CD4-positive, alpha-beta T cell treated with Interleukin-21 for 1 hour (primary cell): Measurements from ENCODE around the gene AGMO.

Experiments
- DNase-seq: peaks from one replicate; pipeline ENCODE4 v3.0.0-alpha.2; 2020

AGMO gene

GRCh38 chr7:15561835-15562234 is at the start of gene AGMO:
TSS of gene AGMO (minus strand) at chr7:15562015.
- DNase-seq: no peak

GRCh38 chr7:15610503-15610902 is 48.7 kb upstream of the AGMO start:
- no peak for DNase-seq

DNA sequence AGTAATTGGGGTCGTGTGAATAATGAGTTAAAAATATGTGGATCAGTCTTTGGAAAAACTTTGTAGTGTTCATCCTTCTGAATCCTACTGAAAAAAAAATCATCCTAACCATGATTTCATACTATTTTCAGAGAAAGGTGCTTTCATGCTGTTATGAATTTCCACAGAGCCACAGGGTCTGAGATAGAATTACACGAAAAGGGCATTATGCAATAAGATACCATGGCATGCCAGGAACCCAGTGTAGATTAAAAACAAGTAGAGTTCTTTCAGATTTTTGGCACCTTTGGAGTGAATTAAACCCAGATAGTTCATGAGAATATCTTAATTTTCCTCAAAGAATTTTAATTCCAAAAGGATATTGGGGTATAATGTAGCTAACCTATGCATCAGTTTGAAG is 47.5 kb upstream of the AGMO start:
- DNase-seq: no peak

DNA sequence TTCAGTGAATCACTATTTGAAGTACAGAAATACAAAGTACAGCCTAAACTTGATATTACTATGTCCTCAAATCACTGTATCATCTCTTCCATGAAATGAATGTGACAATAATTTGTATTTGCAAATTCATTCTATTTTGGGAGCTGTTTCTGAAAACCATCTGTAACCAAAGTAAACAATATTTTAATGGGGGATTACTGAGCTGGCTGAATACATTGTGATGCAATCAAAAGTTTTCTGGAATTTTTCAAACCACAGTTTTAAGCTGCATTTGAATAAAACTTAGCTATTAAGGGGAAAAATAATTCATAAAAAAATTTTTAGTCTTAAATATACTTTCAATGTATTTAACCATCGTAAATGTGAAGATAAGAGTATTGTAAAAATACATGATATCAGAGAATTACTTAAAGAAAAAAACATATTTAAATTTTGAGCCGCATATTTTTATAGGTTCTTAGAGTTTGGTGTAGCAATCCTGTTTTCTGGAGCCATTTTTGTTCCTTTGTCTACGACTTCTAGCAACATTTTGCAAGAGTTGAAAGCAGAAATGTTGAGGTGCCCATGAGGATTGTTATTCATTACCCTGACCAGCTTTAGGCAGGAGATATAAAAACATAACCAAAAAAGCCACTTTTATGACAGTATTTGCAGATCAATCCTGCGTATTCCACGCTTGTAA is 45.9 kb upstream of the AGMO start:
- no peak for DNase-seq

GRCh38 chr7:15606561-15606960 is 44.7 kb upstream of the AGMO start:
- DNase-seq: no peak

DNA sequence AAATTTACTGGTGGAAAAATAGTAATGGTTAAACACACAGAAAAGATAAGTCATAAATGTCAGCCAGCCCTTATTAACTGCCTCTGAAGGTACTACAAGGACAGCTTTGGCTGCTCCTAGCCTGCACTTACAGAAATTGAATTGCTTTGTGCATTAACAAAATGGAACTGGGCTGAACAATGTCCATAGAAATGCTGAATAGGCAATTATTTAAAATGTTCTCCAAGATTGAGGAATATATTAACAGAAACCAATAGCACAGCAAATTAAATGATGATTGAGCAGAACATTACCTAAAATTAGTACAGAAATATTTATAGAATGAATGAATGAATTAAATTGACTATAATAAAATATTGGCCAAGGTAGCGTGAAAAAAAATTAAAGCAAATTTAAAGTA is 42.4 kb upstream of the AGMO start:
- no peak for DNase-seq

DNA sequence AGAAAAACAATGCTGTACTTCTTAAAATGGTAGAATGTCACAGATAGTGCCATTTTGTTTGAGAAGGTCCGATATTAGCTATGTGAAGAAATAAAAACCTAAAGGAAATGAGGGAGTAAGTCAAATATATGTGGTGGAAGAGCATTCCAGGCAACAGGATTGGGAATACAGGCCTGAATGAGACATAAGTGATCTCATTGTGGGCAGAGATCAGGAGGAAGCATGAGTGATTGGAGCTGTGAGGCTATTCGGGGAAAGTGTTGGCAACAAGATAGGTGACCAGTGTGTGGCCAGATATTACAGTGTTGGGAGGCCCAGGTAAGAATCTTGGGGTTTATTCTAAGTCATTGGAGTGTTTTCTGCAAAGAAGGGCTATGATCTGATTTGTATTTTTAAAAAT is 41.3 kb upstream of the AGMO start:
- no peak for DNase-seq

DNA sequence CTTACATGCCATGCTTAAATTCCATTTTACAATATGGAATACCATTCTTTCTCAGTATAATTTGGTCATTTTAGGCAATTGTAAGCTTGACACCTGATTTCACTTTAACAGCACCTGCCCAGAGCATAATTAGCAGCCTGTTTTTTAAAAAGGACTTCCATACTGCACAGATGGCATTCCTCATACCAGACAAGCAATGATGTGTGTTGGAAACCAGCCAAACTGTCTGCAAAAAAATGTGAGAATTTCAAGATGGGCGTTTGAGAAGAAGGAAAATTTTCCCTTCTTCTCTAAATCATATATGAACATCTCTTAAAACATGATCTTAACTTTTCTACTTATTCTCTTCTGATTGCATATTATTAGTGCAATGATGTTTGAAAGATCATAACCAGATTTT is 40.4 kb upstream of the AGMO start:
- no peak for DNase-seq

- DNase-seq: no peak
Observed at GRCh38 chr7:15601175-15601574, 39.4 kb upstream of the AGMO start.

DNA sequence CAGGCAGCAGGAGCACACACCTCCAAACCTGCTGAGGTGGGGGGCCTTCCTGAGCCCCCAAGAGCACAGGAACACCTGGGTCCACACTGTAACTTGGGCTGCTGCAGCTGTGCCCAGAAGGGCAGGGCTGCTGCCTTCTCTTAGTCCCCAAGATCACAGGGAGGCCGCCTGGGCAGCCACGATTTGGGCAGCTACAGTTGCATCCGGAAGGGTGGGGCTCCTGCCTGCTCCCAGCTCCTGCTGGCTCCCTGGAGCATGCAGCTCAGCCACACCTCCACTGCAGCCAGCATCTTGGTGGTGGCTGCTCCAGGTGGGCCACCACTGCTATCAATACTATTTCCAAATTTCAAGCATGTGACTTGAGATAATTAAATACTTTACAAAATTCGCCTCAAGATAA is 38.5 kb upstream of the AGMO start:
- no peak for DNase-seq

- no peak for DNase-seq
Observed at GRCh38 chr7:15594461-15594860, 32.6 kb upstream of the AGMO start.

DNA sequence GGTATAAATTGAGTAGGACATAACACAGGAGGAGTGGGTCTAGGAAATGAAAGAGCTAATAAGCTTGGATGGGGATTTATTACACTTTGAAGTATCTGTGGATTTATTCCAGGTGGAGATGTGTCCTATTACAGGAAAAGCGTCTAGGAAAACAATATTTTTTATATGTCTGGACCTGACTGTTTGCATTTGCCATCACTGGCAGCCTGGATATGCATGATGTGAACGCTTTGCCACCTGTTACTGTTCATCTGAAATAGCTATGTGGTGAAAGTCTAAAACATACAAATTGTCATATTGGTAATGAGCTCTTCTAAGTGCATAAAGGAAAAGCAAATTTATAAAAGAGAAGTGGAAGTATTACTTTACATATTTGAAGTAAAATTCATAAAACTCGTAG is 31.6 kb upstream of the AGMO start:
- DNase-seq: no peak

GRCh38 chr7:15586266-15586665 is 24.5 kb upstream of the AGMO start:
- no peak for DNase-seq

DNA sequence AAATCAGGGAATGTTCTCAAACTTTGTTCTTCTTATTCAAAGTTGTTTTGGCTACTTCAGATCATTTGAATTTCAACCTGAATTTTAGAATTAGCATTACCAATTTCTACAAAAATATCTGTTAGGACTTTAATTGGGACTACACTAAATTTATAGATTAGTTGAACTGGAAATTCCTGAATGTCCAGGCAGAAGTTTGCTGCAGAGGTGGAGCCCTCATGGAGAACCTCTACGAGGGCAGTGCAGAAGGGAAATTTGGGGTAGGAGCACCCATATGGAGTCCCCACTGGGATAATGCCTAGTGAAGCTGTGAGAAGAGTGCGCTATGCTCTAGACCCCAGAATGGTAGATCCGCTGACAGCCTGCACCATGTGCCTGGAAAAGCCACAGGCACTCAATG is 22.8 kb upstream of the AGMO start:
- DNase-seq: no peak

- DNase-seq: no peak
Observed at GRCh38 chr7:15582773-15583172, 21.0 kb upstream of the AGMO start.

DNA sequence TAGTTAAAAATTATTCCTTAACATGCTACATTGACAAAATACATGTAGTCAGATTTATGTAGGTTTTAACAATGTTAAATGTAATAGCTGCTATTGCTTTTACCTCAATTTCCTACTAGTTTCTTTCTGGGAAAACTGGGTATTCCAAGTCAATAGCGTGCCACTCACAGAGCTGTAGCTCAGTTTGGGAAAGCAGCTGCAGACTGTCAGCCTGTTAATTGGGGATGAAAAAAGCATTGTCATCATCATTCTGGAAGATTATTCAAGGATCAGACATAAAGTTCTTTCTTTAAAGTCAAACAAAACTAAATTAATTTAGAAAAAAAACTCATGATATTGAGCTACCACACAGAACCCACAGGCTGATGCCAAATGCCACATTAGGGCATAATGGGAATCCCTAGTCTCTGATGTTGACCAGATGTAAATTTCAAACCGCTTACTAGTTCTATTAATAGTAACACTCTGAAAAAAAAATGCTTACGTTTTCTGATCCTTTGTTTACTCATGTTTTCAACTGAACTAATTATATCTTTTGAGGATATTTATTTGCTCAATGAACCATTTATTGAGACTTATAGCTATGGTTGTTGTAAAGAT is 19.6 kb upstream of the AGMO start:
- no peak for DNase-seq

DNA sequence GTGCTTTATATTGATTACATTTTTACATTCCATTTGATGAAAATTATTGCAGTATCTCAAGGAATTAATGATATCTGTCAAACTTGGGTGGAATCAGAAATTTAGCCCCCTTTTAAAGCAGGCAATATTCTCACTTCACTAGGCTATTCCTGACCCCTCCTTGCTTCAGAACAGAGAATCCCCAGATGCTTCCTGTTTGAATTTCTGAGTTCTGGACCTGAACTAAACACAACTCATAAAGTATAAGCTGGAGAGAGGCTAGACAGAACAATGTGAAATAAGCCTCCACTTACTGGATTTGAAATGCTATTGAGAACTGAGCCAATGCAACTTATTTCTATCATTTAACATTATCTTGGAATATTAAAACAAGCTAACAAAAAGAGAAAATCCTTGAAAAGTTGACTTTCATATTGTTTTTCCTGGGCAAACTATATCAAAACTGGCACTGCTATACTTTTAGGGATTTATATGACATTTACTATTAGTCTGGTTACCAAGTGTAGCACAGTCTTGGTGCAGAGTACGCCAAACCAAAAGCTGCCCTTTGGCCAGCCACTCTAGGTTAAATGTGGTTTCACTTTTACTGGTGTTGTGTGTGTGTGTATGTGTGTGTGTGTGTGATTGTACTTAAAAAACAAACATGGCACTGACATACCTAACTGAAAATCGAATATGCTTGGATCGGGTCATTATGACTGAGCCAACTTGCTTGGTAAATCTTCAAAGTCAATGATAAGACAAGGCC is 19.0 kb upstream of the AGMO start:
- DNase-seq: no peak

DNA sequence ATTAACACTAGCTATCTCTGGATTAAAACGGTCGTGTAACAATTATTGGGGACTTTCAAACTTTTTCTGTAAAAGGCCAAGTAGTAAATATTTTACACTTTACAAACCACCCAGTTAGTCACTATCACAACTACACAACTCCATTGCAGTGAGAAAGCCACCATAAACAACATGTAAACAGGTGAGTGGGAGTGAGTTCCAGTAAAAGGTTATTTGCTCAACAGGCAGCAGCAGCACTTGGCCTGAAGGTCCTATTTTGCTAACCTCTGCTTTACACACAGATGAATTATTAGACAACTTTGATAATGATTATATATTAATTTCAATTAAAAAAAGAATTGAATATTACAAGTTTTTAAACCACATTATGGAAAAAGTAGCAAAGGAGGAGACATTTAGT is 15.8 kb upstream of the AGMO start:
- DNase-seq: no peak

GRCh38 chr7:15571301-15571878 is 9.6 kb upstream of the AGMO start:
- DNase-seq: no peak

GRCh38 chr7:15567652-15568051 is 5.8 kb upstream of the AGMO start:
- no peak for DNase-seq

DNA sequence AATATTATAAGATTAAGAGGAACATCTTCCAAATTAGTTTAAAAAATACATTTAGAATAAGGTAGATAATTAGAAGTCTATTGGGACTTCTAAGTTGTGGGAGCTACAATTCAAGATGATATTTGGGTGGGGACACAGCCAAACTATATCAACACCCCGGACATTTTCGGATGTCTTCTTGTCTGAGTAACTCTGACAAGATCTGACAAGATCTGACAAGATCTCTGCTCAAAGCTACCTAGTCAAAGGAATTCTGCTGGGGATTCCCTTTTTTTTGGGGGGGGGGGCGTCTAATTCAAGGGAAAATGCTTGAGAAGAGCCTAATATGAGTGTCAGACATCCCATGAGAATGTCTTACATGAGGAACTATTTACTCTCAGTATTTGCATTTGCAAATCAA is 5.2 kb upstream of the AGMO start:
- no peak for DNase-seq

- DNase-seq: no peak
Observed at GRCh38 chr7:15566476-15566875, 4.7 kb upstream of the AGMO start.

DNA sequence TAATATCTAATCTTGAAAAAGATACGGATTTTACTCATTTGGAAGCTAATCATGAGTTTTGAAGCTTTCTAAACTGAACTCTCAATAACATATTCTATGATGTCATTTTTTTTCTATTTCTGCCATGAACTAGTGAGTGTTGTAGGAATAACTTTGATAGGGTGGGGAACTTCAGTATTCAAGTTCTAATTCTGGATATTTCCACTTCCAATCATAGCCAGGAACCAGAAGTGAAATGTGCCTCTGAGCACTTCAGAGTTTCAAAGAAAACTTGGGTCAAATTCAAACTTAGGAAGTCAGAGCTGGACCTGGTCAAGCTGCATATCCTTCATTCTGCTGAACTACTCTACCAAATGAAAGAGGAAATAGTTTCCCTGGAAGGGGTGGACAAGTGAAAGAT is 847 bp downstream of the AGMO start:
- DNase-seq: no peak

- no peak for DNase-seq
Observed at GRCh38 chr7:15559416-15559928, 2.3 kb downstream of the AGMO start.
